Mesendoderm (in vitro differentiated cells): ENCODE results near the gene AHI1.
"Not testable (repeated sequence)": the region's sequence is repeated elsewhere in the genome, so short reads cannot be mapped to it uniquely, and the experiment has no call there.

ENCODE experiments used
- DNase-seq: peaks from one replicate; pipeline ENCODE4 v3.0.0; 2013
- H2AK5ac ChIP-seq: 2 replicates; pipeline ENCODE4 v1.6.1; 2013; ENCODE audit warnings: low read length, inconsistent platforms
- H2BK120ac ChIP-seq: 2 replicates; pipeline ENCODE4 v1.6.1; 2013; ENCODE audit warnings: low read depth, mild to moderate bottlenecking, low read length, moderate library complexity, mixed read lengths
- H2BK15ac ChIP-seq: replicated peaks from 2 replicates; pipeline ENCODE4 v1.6.1; 2013; ENCODE audit warnings: low read depth, mild to moderate bottlenecking, moderate library complexity
- H2BK5ac ChIP-seq: 2 replicates; pipeline ENCODE4 v1.6.1; 2013; ENCODE audit warnings: low read length, inconsistent platforms
- H3K18ac ChIP-seq: 2 replicates; pipeline ENCODE4 v1.6.1; 2013; ENCODE audit warnings: mild to moderate bottlenecking, low read length, mixed read lengths
- H3K23ac ChIP-seq: one replicate; pipeline ENCODE4 v1.6.1; 2013; ENCODE audit warnings: low read length
- H3K27ac ChIP-seq: 2 replicates; pipeline ENCODE4 v1.5.1; 2013; ENCODE audit warnings: low read depth, mild to moderate bottlenecking, inconsistent platforms, low read length, moderate library complexity
- H3K27me3 ChIP-seq: 2 replicates; pipeline ENCODE4 v1.6.1; 2013; ENCODE audit warnings: low read length, control low read depth, mild to moderate bottlenecking, inconsistent platforms; ENCODE audit not compliant: insufficient read depth, poor library complexity
- H3K36me3 ChIP-seq: 2 replicates; pipeline ENCODE4 v1.6.1; 2013; ENCODE audit warnings: low read length, inconsistent platforms; ENCODE audit not compliant: control insufficient read depth, insufficient read depth
- H3K4ac ChIP-seq: one replicate; pipeline ENCODE4 v1.6.1; 2013; ENCODE audit warnings: low read depth, mild to moderate bottlenecking, low read length, moderate library complexity
- H3K4me1 ChIP-seq: 2 replicates; pipeline ENCODE4 v1.6.1; 2013; ENCODE audit warnings: low read depth, low read length, inconsistent platforms; ENCODE audit not compliant: control insufficient read depth
- H3K4me2 ChIP-seq: 2 replicates; pipeline ENCODE4 v1.6.1; 2013; ENCODE audit warnings: low read length
- H3K4me3 ChIP-seq: 2 replicates; pipeline ENCODE4 v1.5.1; 2013; ENCODE audit warnings: mild to moderate bottlenecking, low read length
- H3K56ac ChIP-seq: one replicate; pipeline ENCODE4 v1.6.1; 2013; ENCODE audit warnings: low read length
- H3K79me1 ChIP-seq: 2 replicates; pipeline ENCODE4 v1.6.1; 2013; ENCODE audit warnings: low read length, inconsistent platforms
- H3K79me2 ChIP-seq: 2 replicates; pipeline ENCODE4 v1.6.1; 2013; ENCODE audit warnings: mild to moderate bottlenecking, low read length; ENCODE audit not compliant: control insufficient read depth, insufficient read depth
- H3K9ac ChIP-seq: 2 replicates; pipeline ENCODE4 v1.6.1; 2013; ENCODE audit warnings: low read length, inconsistent platforms
- H4K5ac ChIP-seq: one replicate; pipeline ENCODE4 v1.6.1; 2013; ENCODE audit warnings: low read length
- H4K8ac ChIP-seq: one replicate; pipeline ENCODE4 v1.6.1; 2013; ENCODE audit warnings: low read depth, mild to moderate bottlenecking, control low read depth, low read length, moderate library complexity
- WGBS: extraction: QIAGEN DNeasy Blood & Tissue Kit; methylation state at CpG from one replicate; pipeline ENCODE4 v1.1.7; 2013; ENCODE audit warnings: low lambda C conversion rate, missing lambda C conversion rate; ENCODE audit not compliant: insufficient coverage; ENCODE audit errors: extremely low coverage; 5-methylcytosine and 5-hydroxymethylcytosine counted together

Gene AHI1

DNA sequence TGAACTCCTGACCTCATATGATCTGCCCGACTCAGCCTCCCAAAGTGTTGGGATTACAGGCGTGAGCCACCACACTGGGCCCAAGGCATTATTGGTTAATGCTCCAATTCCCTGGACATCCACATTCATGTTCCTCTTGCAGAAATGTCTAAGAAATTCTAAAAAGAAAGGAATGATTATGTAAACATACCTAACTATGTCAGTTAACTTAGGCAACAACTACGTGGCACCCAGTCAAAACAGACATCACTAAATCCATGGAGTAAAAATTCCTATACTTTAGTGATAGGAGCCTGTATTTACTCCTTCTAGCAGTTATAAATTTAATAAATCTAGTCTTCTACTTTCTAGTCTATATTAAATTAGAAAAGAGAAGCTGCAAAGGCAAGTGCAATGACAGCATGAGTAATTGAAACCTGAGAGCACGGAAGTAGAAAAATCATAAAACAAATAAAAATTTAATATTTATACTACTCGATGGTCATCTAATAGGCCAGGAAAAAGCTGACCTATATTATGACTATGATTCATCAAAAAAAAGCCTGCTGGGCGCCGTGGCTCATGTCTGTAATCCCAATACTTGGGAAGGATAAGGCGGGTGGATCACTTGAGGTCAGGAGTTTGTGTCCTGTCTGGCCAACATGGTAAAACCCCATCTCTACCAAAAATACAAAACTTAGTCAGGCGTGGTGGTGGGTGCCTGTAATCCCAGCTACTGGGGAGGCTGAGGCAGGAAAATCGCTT lies 4.2 kb downstream of the AHI1 start:
- no peaks in the 10 kb centered on the region for H3K4me1 ChIP-seq
- no peak overlapping the region for H2BK5ac ChIP-seq
- peaks cover 1% of the 10 kb centered on the region for H3K79me2 ChIP-seq
- no peak overlapping the region for H3K18ac ChIP-seq
- no peak overlapping the region for H2AK5ac ChIP-seq
- H3K27ac ChIP-seq, result no peak overlapping the region
- no peak overlapping the region for H2BK120ac ChIP-seq
- no peak overlapping the region for H3K23ac ChIP-seq
- H3K56ac ChIP-seq, result no peak overlapping the region
- no peaks in the 10 kb centered on the region for H3K27me3 ChIP-seq
- H4K5ac ChIP-seq, result no peak overlapping the region
- no peak overlapping the region for H3K4me3 ChIP-seq
- H3K4ac ChIP-seq, result no peak overlapping the region
- H3K79me1 ChIP-seq, result no peaks in the 10 kb centered on the region
- WGBS, result no CpG with 5 or more reads among the region's 10 CpGs
- H2BK15ac ChIP-seq, result no peak overlapping the region
- H4K8ac ChIP-seq, result no peak overlapping the region
- no peaks in the 10 kb centered on the region for H3K36me3 ChIP-seq
- DNase-seq, result no peak
- H3K9ac ChIP-seq, result no peak overlapping the region
- H3K4me2 ChIP-seq, result no peak overlapping the region

DNA sequence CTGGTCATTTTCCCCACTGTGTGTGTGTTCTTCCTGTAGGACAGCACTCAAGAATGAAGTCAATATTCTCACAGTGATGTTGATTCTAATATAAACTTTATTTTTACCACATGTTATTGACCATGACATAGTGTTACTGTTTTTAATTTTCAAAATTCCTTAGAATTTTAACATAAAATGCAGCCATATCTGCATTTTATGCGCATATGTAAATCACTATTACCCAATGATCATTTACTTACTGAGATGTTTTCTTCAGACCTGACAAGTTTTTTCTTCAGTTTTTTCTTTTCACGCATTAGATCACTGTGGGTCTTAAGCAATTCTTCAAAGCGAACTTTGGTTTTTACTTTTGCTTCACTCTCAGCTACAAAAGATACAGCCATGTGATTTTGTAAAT lies 7.2 kb downstream of the AHI1 start:
- H3K9ac ChIP-seq, result no peak overlapping the region
- no peak for DNase-seq
- no peaks in the 10 kb centered on the region for H3K36me3 ChIP-seq
- no peaks in the 10 kb centered on the region for H3K4me1 ChIP-seq
- no peak overlapping the region for H2AK5ac ChIP-seq
- no peak overlapping the region for H3K4me2 ChIP-seq
- H4K8ac ChIP-seq, result no peak overlapping the region
- no peak overlapping the region for H3K4ac ChIP-seq
- peaks cover 1% of the 10 kb centered on the region for H3K79me2 ChIP-seq
- H2BK5ac ChIP-seq, result no peak overlapping the region
- H3K4me3 ChIP-seq, result no peak overlapping the region
- H2BK15ac ChIP-seq, result no peak overlapping the region
- H3K27me3 ChIP-seq, result no peaks in the 10 kb centered on the region
- H3K56ac ChIP-seq, result no peak overlapping the region
- H3K79me1 ChIP-seq, result no peaks in the 10 kb centered on the region
- WGBS, result no CpG with 5 or more reads among the region's 3 CpGs
- H3K27ac ChIP-seq, result no peak overlapping the region
- no peak overlapping the region for H2BK120ac ChIP-seq
- no peak overlapping the region for H3K23ac ChIP-seq
- H4K5ac ChIP-seq, result no peak overlapping the region
- H3K18ac ChIP-seq, result no peak overlapping the region

DNA sequence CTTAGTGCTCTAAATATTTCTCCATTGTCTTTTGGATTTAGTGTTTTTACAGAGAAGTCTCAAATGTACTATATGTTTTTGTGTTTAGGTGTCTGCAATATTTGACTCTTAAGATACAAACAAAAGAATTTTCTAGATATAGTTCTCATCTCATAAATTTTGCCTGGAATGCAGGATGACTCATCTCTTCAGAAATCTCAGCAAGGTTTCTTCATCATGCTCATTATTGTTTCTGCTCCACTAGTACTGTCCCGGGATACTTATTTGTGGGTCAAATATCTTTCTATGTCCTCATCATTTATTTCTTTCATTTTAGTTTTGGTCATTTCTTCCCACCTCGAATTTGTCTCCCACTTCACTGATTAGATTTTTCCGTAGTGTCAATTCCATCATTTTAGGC lies 9.5 kb downstream of the AHI1 start:
- Histone ChIP-seq H3K79me1 (no peaks in the 10 kb centered on the region), H2BK5ac (no peak overlapping the region), H3K56ac (no peak overlapping the region), H3K23ac (no peak overlapping the region), H2BK120ac (no peak overlapping the region), H3K9ac (no peak overlapping the region), H3K4me2 (no peak overlapping the region), H3K27ac (no peak overlapping the region), H4K5ac (no peak overlapping the region), H2AK5ac (no peak overlapping the region), H2BK15ac (no peak overlapping the region), H3K4me1 (no peaks in the 10 kb centered on the region), H3K4ac (no peak overlapping the region), H3K18ac (no peak overlapping the region), H3K36me3 (no peaks in the 10 kb centered on the region), H3K27me3 (no peaks in the 10 kb centered on the region), H4K8ac (no peak overlapping the region), H3K4me3 (no peak overlapping the region), H3K79me2 (no peaks in the 10 kb centered on the region)
- WGBS, result no CpG with 5 or more reads among the region's 3 CpGs
- DNase-seq, result no peak

DNA sequence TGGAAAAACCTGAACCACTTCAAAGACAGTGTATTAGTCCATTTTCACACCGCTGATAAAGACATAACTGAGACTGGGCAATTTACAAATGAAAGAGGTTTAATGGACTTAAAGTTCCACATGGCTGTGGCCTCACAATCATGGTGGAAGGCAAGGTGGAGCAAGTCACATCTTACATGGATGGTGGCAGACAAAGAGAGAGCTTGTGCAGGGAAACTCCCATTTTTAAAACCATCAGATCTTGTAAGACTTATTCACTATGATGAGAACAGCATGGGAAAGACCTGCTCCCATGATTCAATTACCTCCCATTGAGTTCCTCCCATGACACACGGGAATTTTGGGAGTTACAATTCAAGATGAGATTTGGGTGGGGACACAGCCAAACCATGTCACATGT lies 13.6 kb downstream of the AHI1 start:
- not testable (repeated sequence) for H2BK5ac ChIP-seq, H3K56ac ChIP-seq, H3K4ac ChIP-seq, H2BK15ac ChIP-seq, DNase-seq, H2AK5ac ChIP-seq, H3K18ac ChIP-seq, H3K27ac ChIP-seq, H3K36me3 ChIP-seq, H3K9ac ChIP-seq, H3K27me3 ChIP-seq, H3K4me2 ChIP-seq, H3K79me1 ChIP-seq, H3K4me3 ChIP-seq, H3K79me2 ChIP-seq, H2BK120ac ChIP-seq, H3K23ac ChIP-seq, H4K8ac ChIP-seq, H4K5ac ChIP-seq, H3K4me1 ChIP-seq
- WGBS, result no CpG with 5 or more reads among the region's 2 CpGs

DNA sequence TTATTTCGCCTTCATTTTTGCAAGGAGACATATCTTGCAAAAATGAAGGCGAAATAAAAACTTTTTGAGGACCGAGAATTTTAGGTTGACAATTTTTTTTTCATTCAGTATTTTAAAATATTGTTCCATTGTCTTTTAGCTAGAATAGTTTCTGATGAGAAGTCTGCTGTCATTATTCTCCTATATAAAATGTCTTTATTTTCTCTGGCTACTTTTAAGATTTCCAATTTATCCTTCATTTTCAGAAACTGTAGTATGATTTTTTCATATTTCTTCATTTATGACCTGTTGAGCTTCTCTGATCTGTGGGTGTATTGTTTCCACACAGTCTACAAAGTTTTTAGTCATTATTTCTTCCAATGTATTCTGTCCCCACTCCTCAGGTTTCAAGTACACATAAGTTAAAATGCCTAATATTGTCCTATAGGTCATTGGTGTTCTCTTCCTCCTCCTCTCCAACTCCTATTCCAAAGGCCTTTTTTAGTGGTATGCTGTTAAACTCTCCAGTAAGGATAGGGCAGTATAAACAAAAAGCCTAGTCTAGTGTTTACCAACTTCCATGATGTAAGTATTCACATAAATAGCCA lies 15.7 kb downstream of the AHI1 start:
- H4K5ac ChIP-seq, result no peak overlapping the region
- H2BK120ac ChIP-seq, result no peak overlapping the region
- no peaks in the 10 kb centered on the region for H3K27me3 ChIP-seq
- WGBS, result no CpG with 5 or more reads among the region's 3 CpGs
- no peaks in the 10 kb centered on the region for H3K79me2 ChIP-seq
- no peaks in the 10 kb centered on the region for H3K4me1 ChIP-seq
- DNase-seq, result no peak
- no peak overlapping the region for H3K4ac ChIP-seq
- H3K27ac ChIP-seq, result no peak overlapping the region
- no peak overlapping the region for H3K23ac ChIP-seq
- H3K36me3 ChIP-seq, result peaks cover 2% of the 10 kb centered on the region
- H3K56ac ChIP-seq, result no peak overlapping the region
- H4K8ac ChIP-seq, result no peak overlapping the region
- no peak overlapping the region for H3K4me2 ChIP-seq
- no peak overlapping the region for H2BK5ac ChIP-seq
- no peaks in the 10 kb centered on the region for H3K79me1 ChIP-seq
- H3K18ac ChIP-seq, result no peak overlapping the region
- no peak overlapping the region for H2AK5ac ChIP-seq
- H2BK15ac ChIP-seq, result no peak overlapping the region
- H3K9ac ChIP-seq, result no peak overlapping the region
- no peak overlapping the region for H3K4me3 ChIP-seq

DNA sequence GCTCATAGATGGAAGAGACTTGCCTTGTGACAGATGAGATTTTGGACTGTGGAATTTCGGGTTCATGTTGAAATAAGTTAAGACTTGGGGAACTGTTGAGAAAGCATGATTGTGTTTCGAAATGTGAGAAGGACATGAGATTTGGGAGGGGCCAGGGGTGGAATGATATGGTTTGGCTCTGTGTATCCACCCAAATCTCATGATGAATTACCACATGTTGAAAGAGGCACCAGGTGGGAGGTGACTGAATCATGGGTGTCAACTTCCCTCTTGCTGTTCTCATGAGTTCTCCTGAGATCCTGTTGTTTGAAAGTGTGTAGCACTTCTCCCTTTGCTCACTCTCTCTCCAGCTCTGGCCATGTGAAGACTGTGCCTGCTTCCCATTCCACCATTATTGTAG lies 17.9 kb downstream of the AHI1 start:
- Histone ChIP-seq H3K4me3 (no peak overlapping the region), H3K23ac (no peak overlapping the region), H3K56ac (no peak overlapping the region), H4K8ac (no peak overlapping the region), H3K27ac (no peak overlapping the region), H3K79me2 (no peaks in the 10 kb centered on the region), H3K9ac (no peak overlapping the region), H3K4me1 (no peaks in the 10 kb centered on the region), H2BK15ac (no peak overlapping the region), H3K36me3 (peaks cover 2% of the 10 kb centered on the region), H3K79me1 (no peaks in the 10 kb centered on the region), H4K5ac (no peak overlapping the region), H3K27me3 (no peaks in the 10 kb centered on the region), H3K4me2 (no peak overlapping the region), H2BK5ac (no peak overlapping the region), H2BK120ac (no peak overlapping the region), H2AK5ac (no peak overlapping the region), H3K18ac (no peak overlapping the region), H3K4ac (no peak overlapping the region)
- DNase-seq, result no peak
- no CpG with 5 or more reads among the region's 2 CpGs for WGBS
